ENCODE measurements around the gene MKNK1.

Gene MKNK1

DNA sequence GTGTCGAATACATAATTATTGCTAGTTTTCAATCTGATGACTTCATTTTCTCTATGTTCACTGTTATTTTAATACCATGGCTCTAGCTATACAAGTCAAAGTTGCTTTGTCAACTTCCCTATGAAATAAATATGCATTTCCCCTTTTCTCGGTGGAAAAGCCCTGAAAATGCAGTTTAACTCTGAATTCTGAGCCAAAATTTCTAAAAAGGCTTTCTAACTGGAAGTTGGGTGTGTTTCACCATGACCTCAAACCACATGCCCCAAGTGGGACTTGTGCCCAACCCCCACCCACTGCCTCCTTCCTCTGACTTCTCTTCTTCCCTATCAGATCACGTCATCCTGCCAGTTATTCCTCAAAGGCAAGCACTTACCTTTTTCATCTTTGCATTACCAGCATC lies 8.9 kb downstream of the MKNK1 start:
- DNase-seq (ENCODE audit: low spot score), result no peak

- DNase-seq (ENCODE audit: low spot score), result no peak
Measured at GRCh38 chr1:46594063-46594462, 10.0 kb downstream of the MKNK1 start.

GRCh38 chr1:46592823-46593222 lies 11.2 kb downstream of the MKNK1 start:
- DNase-seq (ENCODE audit: low spot score), result no peak

DNA sequence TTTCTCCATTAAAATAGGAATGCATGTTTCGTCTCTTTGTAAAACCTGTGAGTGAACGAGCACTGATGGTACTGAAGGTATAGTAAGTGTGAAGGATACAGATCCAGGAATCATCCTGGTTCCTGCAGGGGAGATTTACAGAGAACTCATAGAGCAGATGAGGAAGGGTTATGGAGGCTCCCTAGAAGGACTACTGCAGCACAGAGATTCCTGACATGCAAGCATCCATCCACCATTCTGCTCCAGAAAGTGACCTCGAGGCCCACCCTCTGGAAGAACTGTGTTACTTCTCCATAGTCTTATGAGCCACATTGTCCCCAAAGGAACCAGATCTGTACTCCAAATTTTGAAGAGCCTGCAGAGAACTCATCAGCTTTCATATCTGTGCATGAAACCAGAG lies 14.5 kb downstream of the MKNK1 start:
- no peak for DNase-seq (ENCODE audit: low spot score)

DNA sequence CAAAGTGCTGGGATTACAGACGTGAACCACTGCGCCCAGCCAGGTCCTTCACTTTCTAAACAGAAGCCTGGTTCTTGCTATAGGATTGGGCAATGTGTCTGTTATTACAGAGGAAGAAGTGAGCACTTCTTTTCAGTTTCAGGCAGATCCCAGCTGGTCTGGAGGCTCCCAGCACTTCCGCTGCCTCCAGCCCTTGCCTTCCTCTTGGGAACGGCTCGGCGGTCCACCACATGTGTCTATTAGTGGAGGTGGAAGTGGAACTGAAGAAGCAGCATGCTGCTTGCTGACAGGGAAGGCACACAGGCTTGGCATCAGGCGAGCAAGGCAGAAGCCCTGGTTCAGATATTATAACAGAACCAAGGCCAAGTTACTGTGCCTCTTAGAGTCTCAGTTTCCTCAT lies 17.0 kb downstream of the MKNK1 start:
- no peak for DNase-seq (ENCODE audit: low spot score)

DNA sequence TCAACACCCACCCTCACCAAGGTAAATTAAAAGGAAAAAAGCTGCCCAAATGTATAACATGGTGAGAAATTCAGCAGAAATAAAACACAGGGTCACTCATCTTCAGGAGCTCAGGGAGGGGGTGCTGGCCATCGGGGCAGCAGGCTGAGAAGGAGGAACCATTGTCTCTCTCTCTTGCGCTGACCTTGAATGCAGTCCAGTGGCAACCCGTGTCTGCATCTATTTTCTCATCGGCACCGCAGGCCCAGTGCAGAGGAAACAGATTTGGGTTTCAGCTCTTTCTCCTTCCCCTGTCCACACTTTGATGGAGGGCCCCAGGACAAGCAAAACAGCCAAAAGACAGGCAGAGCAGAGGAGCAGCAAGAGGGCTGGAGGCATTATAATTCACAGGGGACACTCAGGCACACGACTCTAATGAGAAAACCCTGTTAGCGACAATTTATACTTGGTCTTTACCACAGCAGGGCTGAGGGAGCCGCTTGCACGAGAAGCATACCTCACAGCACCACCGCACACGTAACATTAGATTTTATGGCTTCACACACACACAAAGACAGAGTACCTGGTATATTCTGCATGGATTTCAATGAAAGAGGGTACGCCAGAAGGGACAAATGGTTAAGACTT lies 18.6 kb downstream of the MKNK1 start:
- DNase-seq (ENCODE audit: low spot score), result no peak

DNA sequence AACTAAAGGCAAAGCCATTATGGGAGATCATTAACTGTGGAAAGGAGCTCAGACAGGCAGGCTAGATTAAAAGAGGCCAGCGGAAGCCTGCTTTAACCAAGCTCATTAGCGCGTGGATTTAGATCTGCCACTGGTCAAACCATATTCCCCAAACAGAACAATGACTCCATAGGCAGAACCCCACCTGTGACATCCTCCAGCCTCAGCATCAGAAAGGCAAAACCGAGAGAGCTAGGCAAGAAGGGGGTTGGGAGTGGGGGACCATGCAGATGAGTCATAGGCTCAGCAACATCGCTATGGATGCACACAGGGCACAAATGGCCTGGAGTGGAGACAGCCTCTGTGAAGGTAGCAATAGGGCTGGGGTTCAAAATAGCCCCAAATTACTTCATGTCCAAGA lies 20.6 kb downstream of the MKNK1 start:
- DNase-seq (ENCODE audit: low spot score), result no peak

DNA sequence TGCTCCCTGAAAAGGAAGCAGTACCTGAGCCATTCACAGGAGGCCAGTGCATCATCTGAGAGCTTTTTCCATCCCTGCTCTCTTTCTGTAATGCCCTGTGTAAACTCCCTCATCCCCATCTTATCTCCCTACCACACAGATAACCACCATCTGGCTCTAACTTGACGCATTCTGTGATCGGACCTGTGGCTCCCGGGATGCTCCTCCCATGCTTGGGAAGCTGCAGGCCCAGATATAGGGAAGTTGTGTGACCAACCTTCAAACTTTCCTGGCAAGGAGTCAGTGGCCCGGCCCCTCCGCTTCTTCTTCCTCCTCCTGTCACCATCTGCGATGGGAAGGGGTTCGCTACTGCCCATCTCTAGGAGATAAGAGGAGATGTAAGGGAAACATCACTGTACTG lies 21.1 kb downstream of the MKNK1 start:
- DNase-seq (ENCODE audit: low spot score), result no peak

DNA sequence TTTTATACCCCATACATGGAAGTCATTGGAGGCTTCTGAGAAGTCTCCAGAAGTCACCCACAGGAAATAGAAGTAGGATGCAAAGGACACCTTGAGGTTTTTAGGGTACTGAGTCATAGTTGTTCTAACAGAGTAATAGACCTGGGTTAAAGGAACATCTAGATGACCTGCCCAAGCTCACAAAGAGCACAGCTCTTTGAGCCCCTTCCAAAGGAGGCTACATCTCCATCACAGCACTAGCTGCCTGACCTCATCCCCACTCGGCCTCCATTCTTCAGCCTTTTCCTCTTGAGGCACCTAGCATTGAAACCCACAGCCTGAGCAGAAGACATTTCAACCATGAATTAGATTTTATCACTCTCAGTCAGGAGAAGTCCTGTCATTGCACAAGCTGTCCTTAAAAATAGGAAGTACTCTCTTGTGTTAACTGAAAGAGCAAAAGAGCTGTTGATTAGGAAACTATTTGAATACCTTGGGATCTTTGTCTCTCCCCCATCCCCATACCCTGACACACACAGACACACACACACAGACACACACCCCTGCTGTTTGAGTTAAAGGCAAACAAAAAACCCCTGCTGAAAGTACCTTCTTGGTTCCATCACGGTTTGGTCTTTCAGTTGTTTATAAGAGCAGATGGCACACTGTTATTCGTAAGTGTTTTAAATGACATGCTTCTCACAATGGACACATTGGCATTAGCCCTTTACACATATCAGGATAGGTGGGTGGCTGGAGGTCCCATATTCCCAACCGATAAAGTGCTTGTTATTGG lies 22.2 kb downstream of the MKNK1 start:
- DNase-seq (ENCODE audit: low spot score), result no peak

DNA sequence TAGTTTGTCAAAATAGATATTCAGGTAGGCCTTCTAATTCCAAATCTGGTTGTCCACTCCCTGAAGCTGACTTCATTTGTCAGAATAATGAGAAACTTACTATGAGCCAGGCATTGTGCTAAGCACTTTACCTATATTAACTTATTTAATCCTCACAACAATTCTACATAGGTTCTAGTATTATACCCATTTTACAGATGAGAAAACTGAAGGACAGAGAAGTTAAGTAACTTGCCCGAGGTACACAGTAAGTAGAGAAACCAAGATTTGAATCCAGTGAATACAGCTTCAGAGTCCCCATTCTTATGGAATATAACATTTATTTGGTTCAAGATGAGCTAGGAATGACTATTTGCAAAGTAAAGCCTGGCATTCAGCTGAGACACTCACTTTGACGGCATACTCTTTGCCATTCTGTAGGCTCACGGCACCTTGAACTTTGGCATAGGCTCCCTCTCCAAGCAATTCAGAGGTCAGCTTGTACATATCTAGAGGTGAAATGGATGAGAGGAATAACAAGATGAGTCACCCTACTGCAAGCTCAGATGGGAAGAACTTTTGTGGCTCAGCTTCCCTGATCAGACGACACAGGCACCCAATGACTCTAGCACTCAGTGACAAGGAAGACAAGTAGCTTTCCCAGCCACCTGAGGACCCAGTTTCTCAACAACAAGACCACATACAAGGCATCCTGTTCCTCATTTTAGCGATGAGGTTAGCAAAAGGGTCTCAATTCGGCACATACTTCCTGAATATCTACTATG lies 23.7 kb downstream of the MKNK1 start:
- DNase-seq (ENCODE audit: low spot score), result no peak

DNA sequence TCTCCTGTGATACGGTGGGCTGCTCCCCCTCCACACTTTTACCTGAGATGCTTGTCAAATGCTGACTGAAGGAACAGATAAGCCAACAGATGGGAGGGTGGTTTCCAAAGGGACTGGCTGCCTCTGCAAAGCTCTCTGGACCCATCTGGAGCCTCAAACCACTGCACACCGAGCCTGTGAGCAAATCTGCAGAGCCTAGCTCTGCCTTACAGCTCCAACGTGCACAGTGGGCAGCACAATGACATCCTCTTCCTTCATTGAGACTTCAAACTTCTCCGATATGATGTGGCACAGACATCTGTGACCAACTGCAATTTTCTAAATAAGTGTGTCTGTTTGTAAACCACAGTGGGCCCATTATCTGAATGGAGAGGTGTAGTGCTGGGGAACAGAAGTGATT lies 26.4 kb downstream of the MKNK1 start:
- no peak for DNase-seq (ENCODE audit: low spot score)

DNA sequence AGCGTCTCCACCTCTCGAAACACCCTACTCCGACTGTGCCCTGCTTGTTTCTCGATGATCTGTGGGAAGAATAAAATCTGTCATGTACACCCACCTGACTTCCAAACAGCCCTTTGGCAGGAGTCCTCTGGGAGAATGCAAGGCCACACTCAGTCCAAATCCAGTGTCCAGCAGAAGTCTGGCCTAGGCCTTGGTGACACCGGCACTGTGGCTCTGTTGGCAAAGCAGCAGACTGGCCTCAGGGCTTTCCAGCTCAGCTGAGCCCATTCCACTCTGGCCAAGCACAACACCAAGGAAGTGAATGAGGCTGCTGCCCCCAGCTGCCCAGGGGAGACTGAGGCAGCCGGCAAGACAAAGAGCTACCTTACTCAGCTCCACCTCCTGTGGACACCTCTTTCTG lies 27.5 kb downstream of the MKNK1 start:
- no peak for DNase-seq (ENCODE audit: low spot score)

DNA sequence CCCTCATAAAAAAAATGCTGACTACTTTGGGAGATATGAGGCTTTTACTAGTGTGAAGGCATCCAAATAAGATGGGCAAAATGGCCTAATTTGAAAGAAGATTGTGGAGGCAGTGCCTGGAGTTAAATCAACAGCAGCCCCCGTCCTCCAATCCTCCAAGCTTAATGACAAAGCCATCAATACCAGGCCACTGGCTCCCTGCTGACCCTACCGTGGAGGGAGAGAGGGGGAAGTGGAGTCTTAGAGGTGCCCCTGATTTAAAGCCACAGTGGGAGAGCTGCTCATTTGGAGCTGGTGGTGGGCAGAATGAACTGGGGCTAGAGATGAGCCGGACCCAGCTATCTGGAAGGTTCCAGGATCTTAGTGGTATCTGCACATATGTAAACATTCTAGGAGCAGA lies 28.3 kb downstream of the MKNK1 start:
- no peak for DNase-seq (ENCODE audit: low spot score)

DNA sequence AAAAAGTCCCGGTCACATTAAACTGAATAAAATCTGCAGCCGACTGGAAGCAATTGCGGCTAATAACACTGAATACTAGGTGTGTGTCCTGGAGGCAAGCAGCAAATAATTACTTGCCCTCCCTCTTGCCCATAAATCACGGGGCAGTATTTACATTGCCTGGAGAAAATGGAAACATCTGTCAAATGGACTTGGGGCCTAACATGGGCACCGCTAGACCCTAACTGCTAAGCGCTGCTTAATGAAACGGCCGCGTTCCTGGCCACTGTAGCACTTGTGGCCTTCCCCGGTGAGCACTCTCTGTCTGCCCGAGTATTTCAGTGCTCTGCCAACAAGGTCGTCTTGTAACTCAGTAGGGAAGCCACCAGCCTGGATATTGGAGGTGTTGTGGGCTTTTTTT lies 28.8 kb downstream of the MKNK1 start:
- no peak for DNase-seq (ENCODE audit: low spot score)

DNA sequence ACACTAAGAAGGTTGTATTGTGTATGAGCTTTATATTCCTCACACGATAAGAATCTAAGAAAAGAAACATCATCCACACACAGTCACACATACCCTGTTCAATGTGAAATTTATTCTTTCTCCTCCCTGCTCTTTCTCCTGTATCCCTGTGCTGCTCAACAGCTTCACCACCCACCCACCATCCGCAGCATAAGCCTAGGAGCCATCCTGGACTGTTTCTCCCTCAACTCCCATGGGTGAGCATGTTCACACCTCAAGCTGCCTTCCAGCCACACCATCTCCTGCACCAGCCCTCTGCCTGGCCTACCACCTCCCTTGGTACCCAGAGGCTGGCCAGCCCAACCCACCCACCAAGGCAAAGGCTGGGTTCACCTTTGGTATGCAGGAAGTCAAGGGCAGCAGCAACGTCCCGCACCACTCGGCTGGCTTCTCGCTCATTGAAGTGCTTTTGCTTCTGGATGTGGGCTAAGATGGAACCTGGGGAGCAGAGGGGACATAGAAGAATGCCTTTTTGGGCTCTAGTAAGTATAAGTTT lies 32.3 kb downstream of the MKNK1 start:
- DNase-seq (ENCODE audit: low spot score), result no peak

DNA sequence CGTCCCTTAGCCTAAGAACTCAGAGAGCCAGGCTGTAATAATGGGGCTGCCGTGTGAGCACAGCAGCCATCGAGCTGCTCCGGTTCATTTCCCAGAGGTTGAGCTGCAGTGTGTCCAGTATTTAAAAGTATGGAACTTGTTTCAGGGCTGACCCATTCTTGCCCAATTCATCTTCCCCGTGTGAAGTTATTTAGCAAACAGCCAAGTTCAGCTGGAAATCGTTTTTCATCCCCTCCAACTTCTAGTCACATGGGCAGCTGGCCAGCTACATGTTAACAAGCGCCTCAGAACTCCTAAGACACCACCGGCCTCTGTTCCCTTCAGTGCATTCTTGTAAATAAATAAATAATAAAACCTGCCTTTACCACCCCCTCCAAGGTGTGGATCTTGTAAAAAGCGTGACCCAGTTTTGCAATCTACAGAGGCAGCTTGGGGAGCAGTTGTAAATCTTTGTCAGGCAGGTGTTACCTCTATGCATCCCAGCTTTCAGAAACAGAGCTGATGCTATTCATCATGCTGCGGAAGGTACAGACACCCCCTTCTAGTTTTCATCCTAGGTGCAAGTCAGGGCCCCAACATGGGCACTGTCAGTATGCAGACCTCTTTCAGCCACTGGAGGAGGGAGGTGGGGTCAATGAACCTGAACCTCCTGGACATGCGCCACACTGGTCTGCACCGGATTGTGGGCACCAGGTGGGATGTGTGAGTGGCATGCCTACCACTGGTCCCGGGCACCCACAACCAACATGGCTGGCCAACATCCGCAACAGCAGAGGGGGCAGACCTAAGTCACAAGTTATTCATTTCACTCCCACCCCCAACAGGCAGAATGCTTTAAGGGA lies 34.0 kb downstream of the MKNK1 start:
- DNase-seq (ENCODE audit: low spot score), result no peak

DNA sequence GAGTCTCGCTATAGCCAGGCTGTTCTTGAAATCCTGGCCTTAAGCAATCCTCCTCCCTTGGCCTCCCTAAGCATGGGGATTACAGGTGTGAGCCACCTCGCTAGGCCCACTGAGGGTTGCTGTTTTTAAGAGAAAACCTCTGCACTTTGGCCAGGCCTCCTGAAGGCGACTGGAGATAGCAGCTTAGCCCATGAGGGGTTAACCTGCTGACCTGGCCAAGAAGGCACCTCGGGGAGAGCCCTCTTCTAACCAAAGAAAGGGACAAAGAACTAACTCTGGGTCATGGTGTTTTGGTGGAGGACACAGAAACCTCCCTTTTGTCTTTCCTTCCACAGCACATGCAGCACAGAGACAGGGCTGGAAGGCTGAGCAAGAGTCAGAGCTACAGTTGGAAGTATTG lies 35.0 kb downstream of the MKNK1 start:
- no peak for DNase-seq (ENCODE audit: low spot score)

DNA sequence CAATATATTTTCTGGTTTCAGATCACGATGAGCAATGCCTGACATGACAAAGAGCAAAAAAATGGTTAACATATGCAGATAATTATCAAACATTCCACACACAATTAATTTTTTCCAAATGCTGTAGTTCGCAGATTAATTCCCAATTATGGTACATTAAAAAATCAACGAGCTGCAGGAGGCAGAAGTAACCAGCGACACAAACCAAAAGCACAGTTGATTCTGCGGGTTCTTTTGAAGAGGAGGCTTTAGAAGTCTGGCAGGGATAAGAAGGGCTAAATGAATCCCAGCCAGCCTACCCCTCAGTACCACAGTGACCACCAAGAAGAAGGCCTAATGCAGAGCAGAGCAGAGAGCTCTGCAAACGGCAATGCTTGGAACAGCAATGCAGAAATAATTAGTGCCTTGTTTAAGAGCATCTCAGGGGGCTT lies 35.6 kb downstream of the MKNK1 start:
- DNase-seq (ENCODE audit: low spot score), result no peak

DNA sequence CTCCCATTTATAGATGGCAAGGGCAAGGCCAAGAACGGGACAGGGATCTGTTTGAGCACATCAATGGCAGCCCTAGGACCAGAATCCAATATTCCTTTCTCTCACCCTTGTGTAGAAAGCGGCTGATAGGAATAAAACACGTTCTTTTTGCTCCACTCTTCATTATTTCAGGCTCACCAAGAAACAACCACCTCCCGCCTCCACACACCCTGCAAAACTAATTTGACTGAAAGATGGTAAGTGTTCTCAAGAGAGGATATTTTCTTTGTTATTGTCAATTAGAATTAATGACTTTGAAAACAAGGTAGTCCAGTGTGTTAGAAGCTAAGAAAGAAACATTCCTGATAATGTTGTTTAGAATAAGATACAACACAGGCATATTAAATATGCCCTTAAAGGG lies 40.7 kb downstream of the MKNK1 start:
- DNase-seq (ENCODE audit: low spot score), result no peak

GRCh38 chr1:46562498-46562897 lies 41.6 kb downstream of the MKNK1 start:
- DNase-seq (ENCODE audit: low spot score), result no peak

DNA sequence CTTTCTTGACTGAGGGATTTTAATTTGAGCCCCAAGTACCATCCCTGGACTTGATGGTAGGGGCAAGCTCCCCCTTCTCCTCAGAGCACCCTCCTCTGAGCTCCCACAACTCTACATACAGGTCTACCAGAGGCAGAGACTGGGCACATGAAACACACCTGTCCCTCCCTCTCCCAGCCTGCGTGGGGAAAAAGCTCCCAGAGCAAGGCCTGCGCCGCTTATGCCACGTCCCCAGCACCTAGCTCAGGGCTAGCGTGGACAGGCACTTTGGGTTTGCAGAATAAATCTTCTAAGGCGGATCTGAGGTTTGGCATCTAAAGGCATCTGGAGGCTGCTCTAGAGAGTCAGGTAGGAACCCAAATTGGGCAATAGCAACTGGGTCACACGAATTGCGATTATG lies 45.1 kb downstream of the MKNK1 start:
- no peak for DNase-seq (ENCODE audit: low spot score)
